B cell (primary cell): ENCODE measurements around the gene TMC2. TPM values are rescaled to one million over a fixed set of nuclear protein-coding genes. Genes with fewer than 3 reads are reported as not detected.

ENCODE experiments used
- ATAC-seq: fragments of 200-7000 bp; cut with Tn5 transposase; one replicate; pipeline ENCODE4 v1.10.0; 2021; ENCODE audit warnings: low read depth, mild to moderate bottlenecking, moderate number of reproducible peaks, moderate library complexity
- CTCF ChIA-PET: fragments of 350-600 bp; sonication (Branson Sonifier 250); formaldehyde crosslinking; loops from one replicate; lab custom pipeline; 2021; ENCODE audit warnings: antibody characterized with exemption, inconsistent platforms; lab: Charles Lee
- POLR2A ChIA-PET: fragments of 350-600 bp; sonication (Branson Sonifier 250); formaldehyde crosslinking; loops from one replicate; lab custom pipeline; 2021; ENCODE audit warnings: antibody characterized with exemption; lab: Charles Lee
- DNase-seq: peaks from one replicate; pipeline ENCODE4 v3.0.0; 2013
- H2AFZ ChIP-seq: 2 replicates; pipeline ENCODE4 v1.6.1; 2012; ENCODE audit warnings: mild to moderate bottlenecking, low read depth, low read length; ENCODE audit not compliant: insufficient read depth, poor library complexity, severe bottlenecking
- H3K27ac ChIP-seq, 2 donors: 1 replicate in 1 of 2; 2 replicates in 1 of 2; pipeline ENCODE4 v1.5.1; 2012 to 2013; ENCODE audit warnings: low read length in 2 of 2, mild to moderate bottlenecking in 2 of 2, moderate library complexity in 1 of 2
- H3K27me3 ChIP-seq, 4 experiments: fragments of 200-600 bp in 1 of 4; sonication (generic) in 1 of 4; replicated peaks in 1 of 4; 1 replicate in 2 of 4; 2 replicates in 2 of 4; pipeline versions ENCODE4 v1.6.1 to v1.7.0; 2013 to 2016; ENCODE audit warnings: low read length in 3 of 4, mild to moderate bottlenecking in 2 of 4, mixed read lengths in 1 of 4, moderate library complexity in 1 of 4; ENCODE audit not compliant: insufficient read depth in 4 of 4, control insufficient read depth in 3 of 4; ENCODE audit errors: control extremely low read depth in 1 of 4
- H3K36me3 ChIP-seq, 2 experiments: replicated peaks in 1 of 2; 1 replicate in 1 of 2; 2 replicates in 1 of 2; pipeline versions ENCODE4 v1.6.1 to v1.7.1; 2013; ENCODE audit warnings: low read length in 1 of 2; ENCODE audit not compliant: insufficient read depth in 2 of 2, control insufficient read depth in 1 of 2; ENCODE audit errors: control extremely low read depth in 1 of 2, extremely low read depth in 1 of 2
- H3K4me1 ChIP-seq, 2 donors: fragments of 200-600 bp in 1 of 2; sonication (generic) in 1 of 2; 1 replicate in 1 of 2; 2 replicates in 1 of 2; pipeline versions ENCODE4 v1.5.1 to v1.6.1; 2013 to 2017; ENCODE audit warnings: low read length in 2 of 2; ENCODE audit not compliant: control insufficient read depth in 2 of 2, insufficient read depth in 2 of 2
- H3K4me2 ChIP-seq: replicated peaks from 2 replicates; pipeline ENCODE3; 2012; ENCODE audit warnings: mild to moderate bottlenecking, low read depth, low read length; ENCODE audit not compliant: poor library complexity, severe bottlenecking
- H3K4me3 ChIP-seq, 5 experiments: fragments of 200-600 bp in 1 of 5; sonication (generic) in 1 of 5; 1 replicate in 3 of 5; 2 replicates in 2 of 5; pipeline versions ENCODE4 v1.5.1 to v1.7.0; 2011 to 2016; ENCODE audit warnings: low read length in 4 of 5, mild to moderate bottlenecking in 4 of 5, low read depth in 2 of 5, control low read depth in 1 of 5, moderate library complexity in 1 of 5; ENCODE audit not compliant: insufficient read depth in 1 of 5; ENCODE audit errors: control extremely low read depth in 1 of 5, extremely low read depth in 1 of 5
- H3K79me2 ChIP-seq: fragments of 200-600 bp; sonication (generic); one replicate; pipeline ENCODE4 v1.6.0; 2016; ENCODE audit warnings: low read length; ENCODE audit not compliant: control insufficient read depth, insufficient read depth
- H3K9ac ChIP-seq: fragments of 200-600 bp; sonication (generic); 2 replicates; pipeline ENCODE4 v1.6.1; 2017; ENCODE audit warnings: mild to moderate bottlenecking, low read length, moderate library complexity
- H3K9me3 ChIP-seq, 3 donors: one replicate each; pipeline versions ENCODE4 v1.6.1 to v1.7.1; 2013; ENCODE audit warnings: low read length in 2 of 3; ENCODE audit not compliant: control insufficient read depth in 2 of 3, insufficient read depth in 1 of 3; ENCODE audit errors: control extremely low read depth in 1 of 3
- H4K20me1 ChIP-seq: 2 replicates; pipeline ENCODE4 v1.6.0; 2012; ENCODE audit warnings: mild to moderate bottlenecking, low read length; ENCODE audit not compliant: insufficient read depth, control insufficient read depth, poor library complexity, severe bottlenecking
- H3K27ac Mint-ChIP-seq: one replicate; pipeline ENCODE4 v1.8.0; 2021; ENCODE audit warnings: mixed read lengths
- H3K27me3 Mint-ChIP-seq: one replicate; pipeline ENCODE4 v1.8.0; 2021; ENCODE audit warnings: mixed read lengths
- H3K4me1 Mint-ChIP-seq: one replicate; pipeline ENCODE4 v1.8.0; 2021; ENCODE audit warnings: mixed read lengths
- H3K4me3 Mint-ChIP-seq: one replicate; pipeline ENCODE4 v1.8.0; 2021; ENCODE audit warnings: mixed read lengths
- H3K9me3 Mint-ChIP-seq: one replicate; pipeline ENCODE4 v1.8.0; 2022; ENCODE audit warnings: mixed read lengths; ENCODE audit not compliant: insufficient read depth
- CTCF ChIP-seq: fragments of 200-600 bp; IDR thresholded peaks from one replicate; pipeline ENCODE4 v1.8.0; 2022; ENCODE audit warnings: antibody characterized with exemption, mild to moderate bottlenecking
- EZH2 ChIP-seq: IDR thresholded peaks from 2 replicates; pipeline ENCODE4 v1.6.1; 2012; ENCODE audit warnings: borderline replicate concordance, low read depth, mild to moderate bottlenecking, moderate library complexity, low read length; ENCODE audit not compliant: insufficient read depth, poor library complexity, severe bottlenecking
- WGBS: methylation state at CpG from one replicate; pipeline ENCODE4 v1.1.5; 2013; ENCODE audit warnings: missing lambda C conversion rate; ENCODE audit not compliant: insufficient coverage; 5-methylcytosine and 5-hydroxymethylcytosine counted together
- intact Hi-C: fragments of 100-400 bp; cut with micrococcal nuclease; formaldehyde crosslinking; loops from one replicate; pipeline ENCODE4 v1.10.0; 2022
- polyA plus RNA-seq: library from polyadenylated mRNA; depleted of rRNA; stranded (reverse); fragments of >200 nt; gene quantifications from 2 replicates; pipeline ENCODE4 v1.2.3, GENCODE V29; 2012
- total RNA-seq, 2 donors: library from RNA; stranded (reverse); fragments of 120-200 nt in 1 of 2; gene quantifications; 1 replicate in 1 of 2; 2 replicates in 1 of 2; pipeline versions ENCODE4 v1.2.3 to v1.2.4, GENCODE V29; 2013 to 2022

Gene TMC2
- total and polyA plus RNA-seq, 2 donors (not counting 1 experiment from before 2014, with no cell fraction given), result not detected

GRCh38 chr20:2542361-2542760, 6.0 kb downstream of the TMC2 start:
- Histone ChIP-seq H3K9ac (no peak overlapping the region), H3K27ac (no peak overlapping the region), H3K9me3 (peaks cover 0 to 1% (median 0%) of the 10 kb centered on the region in 3 donors), H3K4me2 (no peak overlapping the region), H3K27me3 (peaks cover 0 to 12% (median 3%) of the 10 kb centered on the region in 4 experiments), H3K4me3 (no peak overlapping the region), H3K4me1 (no peaks in the 10 kb centered on the region), H3K36me3 (no peaks in the 10 kb centered on the region), H3K79me2 (no peaks in the 10 kb centered on the region), H2AFZ (no peak overlapping the region), H4K20me1 (no peaks in the 10 kb centered on the region)
- H3K4me3 Mint-ChIP-seq, result no peak overlapping the region
- no peaks in the 10 kb centered on the region for H3K4me1 Mint-ChIP-seq
- peaks cover 52% of the 10 kb centered on the region for H3K27me3 Mint-ChIP-seq
- no peak overlapping the region for H3K27ac Mint-ChIP-seq
- POLR2A ChIA-PET, result no interaction called here
- TF ChIP-seq EZH2 (no peak), CTCF (no peak)
- H3K9me3 Mint-ChIP-seq, result no peaks in the 10 kb centered on the region
- intact Hi-C loops, result no loop called here
- ATAC-seq, result no peak
- 100% methylated on average over 3 of the region's 4 CpGs for WGBS
- no peak for DNase-seq
- CTCF ChIA-PET, result no interaction called here

GRCh38 chr20:2544211-2544610, 7.8 kb downstream of the TMC2 start:
- Mint-ChIP-seq H3K27me3 (peaks cover 42% of the 10 kb centered on the region), H3K4me1 (no peaks in the 10 kb centered on the region), H3K4me3 (no peak overlapping the region), H3K9me3 (no peaks in the 10 kb centered on the region), H3K27ac (no peak overlapping the region)
- TF ChIP-seq CTCF (no peak), EZH2 (no peak)
- Histone ChIP-seq H3K36me3 (no peaks in the 10 kb centered on the region), H3K27me3 (peaks cover 0 to 6% (median 0%) of the 10 kb centered on the region in 4 experiments), H3K27ac (no peak overlapping the region), H3K4me1 (no peaks in the 10 kb centered on the region), H3K79me2 (no peaks in the 10 kb centered on the region), H3K9me3 (peaks cover 0 to 1% (median 0%) of the 10 kb centered on the region in 3 donors), H2AFZ (no peak overlapping the region), H4K20me1 (no peaks in the 10 kb centered on the region), H3K4me2 (no peak overlapping the region), H3K4me3 (no peak overlapping the region), H3K9ac (no peak overlapping the region)
- ATAC-seq (no peak), DNase-seq (no peak)
- intact Hi-C loops, result no loop called here
- ChIA-PET POLR2A (no interaction called here), CTCF (no interaction called here)
- WGBS, result no CpG with 5 or more reads among the region's 1 CpG
